Measurements from ENCODE around the gene LRP1B. TPM values are rescaled to one million over a fixed set of nuclear protein-coding genes. Genes with fewer than 3 reads are reported as not detected.

LRP1B gene
- total and polyA plus RNA-seq, 5 experiments from 2014 or later = not detected

DNA sequence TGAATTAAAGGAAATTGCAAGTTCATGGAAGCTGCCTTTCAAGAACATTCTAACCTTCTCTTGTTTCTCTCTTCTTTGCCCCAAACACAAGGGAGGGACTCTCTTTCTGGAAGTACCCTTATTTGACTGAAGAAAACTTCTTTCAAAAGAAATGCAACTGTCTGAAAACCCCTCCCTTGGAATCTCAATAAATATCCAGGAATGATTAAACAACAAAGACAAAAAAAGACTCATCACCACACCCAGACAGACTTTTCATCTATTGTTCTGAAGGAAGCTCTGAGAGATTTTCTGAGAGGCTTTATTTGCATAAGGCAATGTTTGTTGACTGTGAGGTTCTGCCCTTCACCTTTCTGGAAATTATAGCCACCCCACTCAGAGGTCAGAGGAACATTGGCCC lies 1260.9 kb downstream of the LRP1B start:
- DNase-seq (no peak), ATAC-seq (no peak)
- Mint-ChIP-seq H3K9me3 (peaks cover 0 to 19% (median 6%) of the 10 kb centered on the region in 9 donors), H3K36me3 (no peaks in the 10 kb centered on the region), H3K4me3 (no peak overlapping the region), H3K27ac (no peak overlapping the region), H3K27me3 (no peaks in the 10 kb centered on the region), H3K4me1 (no peaks in the 10 kb centered on the region)
- POLR2A ChIA-PET = no interaction called here

DNA sequence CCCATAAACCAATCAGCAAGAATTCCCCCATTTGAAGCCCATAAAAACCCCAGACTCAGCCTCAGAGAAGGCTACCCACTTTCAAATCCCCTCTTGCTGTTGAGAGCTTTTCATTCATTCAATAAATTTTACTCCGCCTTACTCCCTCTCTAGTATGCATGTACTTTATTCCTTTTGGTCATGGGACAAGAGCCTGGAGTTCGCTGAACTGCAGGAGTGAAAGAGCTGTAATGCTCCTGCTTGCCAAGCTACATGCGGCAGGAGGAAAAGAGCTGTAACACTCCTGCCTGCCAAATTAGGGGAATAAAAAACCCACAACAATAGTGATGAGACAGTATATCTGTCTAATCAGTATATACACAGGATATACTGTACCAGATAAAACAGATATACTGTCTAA lies 1261.7 kb downstream of the LRP1B start:
- POLR2A ChIA-PET = no interaction called here
- ATAC-seq (no peak), DNase-seq (no peak)
- no peak overlapping the region for H3K27ac Mint-ChIP-seq
- no peaks in the 10 kb centered on the region for H3K4me1 Mint-ChIP-seq
- H3K36me3 Mint-ChIP-seq = no peaks in the 10 kb centered on the region
- no peak overlapping the region for H3K4me3 Mint-ChIP-seq
- H3K9me3 Mint-ChIP-seq = peaks cover 0 to 19% (median 6%) of the 10 kb centered on the region in 9 donors
- no peaks in the 10 kb centered on the region for H3K27me3 Mint-ChIP-seq

DNA sequence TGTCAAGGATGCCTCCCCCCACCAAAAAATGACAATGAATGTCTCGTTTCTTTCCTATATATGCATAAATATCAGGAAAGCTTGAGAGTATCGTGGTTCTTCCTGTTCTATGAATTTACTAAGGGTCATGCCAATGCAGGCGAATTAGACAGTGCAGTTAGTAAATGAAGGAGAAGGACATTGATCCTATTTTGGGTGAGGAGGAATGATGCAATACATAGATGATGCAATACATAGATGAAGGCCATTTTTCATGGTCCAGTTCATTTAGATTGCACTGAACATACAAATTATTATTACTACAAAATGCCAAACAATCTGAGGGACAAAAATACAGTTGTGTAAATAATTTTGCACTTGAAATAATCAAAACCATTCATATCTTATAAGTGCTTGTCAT lies 1265.0 kb downstream of the LRP1B start:
- POLR2A ChIA-PET = no interaction called here
- H3K4me3 Mint-ChIP-seq = no peak overlapping the region

DNA sequence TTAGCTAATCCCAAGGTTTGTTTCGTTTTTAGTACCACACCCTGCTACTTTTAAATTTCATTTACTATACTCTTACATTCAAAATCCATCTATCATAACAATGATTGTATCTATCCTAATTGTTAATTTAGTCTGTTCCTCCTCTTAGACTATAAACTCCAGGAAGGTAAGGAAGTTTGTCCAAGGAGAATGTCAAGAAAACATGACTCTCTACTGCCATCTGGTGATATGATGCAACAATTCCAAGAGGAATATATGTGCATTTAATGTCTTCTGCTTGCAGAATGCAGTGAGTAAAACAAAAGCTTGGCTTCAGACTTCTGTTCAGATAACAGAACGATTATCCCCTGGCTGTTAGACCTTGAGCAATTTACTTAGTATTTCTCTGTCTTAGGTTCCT lies 1267.1 kb downstream of the LRP1B start:
- Mint-ChIP-seq H3K4me1 (no peaks in the 10 kb centered on the region), H3K9me3 (peaks cover 0 to 20% (median 5%) of the 10 kb centered on the region in 9 donors), H3K27me3 (no peaks in the 10 kb centered on the region), H3K4me3 (no peak overlapping the region), H3K27ac (no peak overlapping the region), H3K36me3 (no peaks in the 10 kb centered on the region)
- no peak for ATAC-seq
- POLR2A ChIA-PET = no interaction called here
- no peak for DNase-seq

More for the DNA sequence above, 1265.0 kb downstream of the LRP1B start:
- DNase-seq (no peak), ATAC-seq (no peak)
- no peaks in the 10 kb centered on the region for H3K27me3 Mint-ChIP-seq
- H3K9me3 Mint-ChIP-seq = peaks cover 0 to 33% (median 6%) of the 10 kb centered on the region in 9 donors
- H3K27ac Mint-ChIP-seq = no peak overlapping the region
- no peaks in the 10 kb centered on the region for H3K36me3 Mint-ChIP-seq
- no peaks in the 10 kb centered on the region for H3K4me1 Mint-ChIP-seq

DNA sequence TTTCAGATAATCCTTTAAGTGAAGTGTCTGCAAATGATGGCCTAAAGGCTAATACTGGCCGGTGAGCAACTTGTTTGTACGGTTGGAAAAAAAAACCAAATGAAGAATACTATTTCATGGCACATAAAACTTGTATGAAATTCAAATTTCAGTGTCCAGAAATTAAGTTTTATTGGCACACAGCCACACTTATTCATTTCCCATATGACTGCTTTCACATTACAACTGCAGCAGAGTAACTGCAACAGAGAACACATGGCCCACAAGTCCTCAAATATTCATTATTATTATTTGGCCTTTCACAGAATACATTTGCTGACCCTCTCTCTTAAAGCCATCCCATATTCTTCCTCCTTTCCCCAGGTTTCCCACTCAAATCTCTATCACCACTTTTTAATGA lies 1268.6 kb downstream of the LRP1B start:
- H3K27me3 Mint-ChIP-seq = no peaks in the 10 kb centered on the region

DNA sequence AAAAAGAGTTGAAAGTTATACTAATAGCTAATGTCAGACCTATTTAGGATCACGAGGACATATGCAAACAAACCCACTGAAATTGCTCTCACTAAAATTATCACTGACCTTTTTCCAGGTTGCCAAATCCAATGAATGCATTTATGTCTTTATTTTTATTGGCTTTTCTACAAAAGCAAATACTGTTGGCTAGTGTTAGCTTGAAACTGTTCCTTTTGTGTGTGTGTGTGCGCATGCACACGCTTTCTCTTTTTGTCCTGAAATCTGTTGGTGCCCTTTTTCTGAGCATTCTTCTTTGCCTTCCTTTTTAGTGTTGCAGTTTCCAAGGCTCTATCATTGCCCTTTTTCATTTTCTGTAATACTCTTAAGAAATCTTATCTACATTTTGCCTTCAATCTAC lies 1269.2 kb downstream of the LRP1B start:
- no peak for ATAC-seq

More for the DNA sequence above, 1268.6 kb downstream of the LRP1B start:
- no peak for DNase-seq
- POLR2A ChIA-PET = no interaction called here
- H3K27ac Mint-ChIP-seq = no peak overlapping the region
- no peak overlapping the region for H3K4me3 Mint-ChIP-seq
- no peaks in the 10 kb centered on the region for H3K36me3 Mint-ChIP-seq
- no peaks in the 10 kb centered on the region for H3K4me1 Mint-ChIP-seq
- ATAC-seq = no peak
- H3K9me3 Mint-ChIP-seq = peaks cover 0 to 13% (median 6%) of the 10 kb centered on the region in 9 donors

DNA sequence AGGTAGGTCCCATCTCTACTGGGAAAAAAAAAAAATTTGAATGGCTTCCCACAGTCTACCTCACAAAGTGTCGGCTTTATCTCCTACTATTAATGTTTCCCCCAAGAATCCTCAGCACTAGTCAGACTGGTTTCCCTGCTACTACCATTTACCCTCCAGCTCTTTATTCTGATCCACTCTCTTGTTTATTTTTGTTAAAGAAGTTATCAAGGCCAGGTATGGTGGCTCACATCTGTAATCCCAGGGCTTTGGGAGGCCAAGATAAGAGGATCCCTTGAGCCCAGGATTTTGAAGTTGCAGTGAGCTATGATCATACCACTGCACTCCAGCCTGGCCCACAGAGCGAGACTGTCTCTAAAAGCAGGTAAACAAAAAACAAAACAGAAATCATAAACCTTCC lies 1275.3 kb downstream of the LRP1B start:
- H3K27me3 Mint-ChIP-seq = no peaks in the 10 kb centered on the region
- ATAC-seq = no peak
- POLR2A ChIA-PET = no interaction called here

More for the DNA sequence above, 1269.2 kb downstream of the LRP1B start:
- H3K4me3 Mint-ChIP-seq = no peak overlapping the region
- DNase-seq = no peak
- H3K27me3 Mint-ChIP-seq = no peaks in the 10 kb centered on the region
- no peaks in the 10 kb centered on the region for H3K36me3 Mint-ChIP-seq
- POLR2A ChIA-PET = no interaction called here
- no peaks in the 10 kb centered on the region for H3K4me1 Mint-ChIP-seq
- peak overlapping the region in 1 of 10 donors; percentile 12 for H3K27ac Mint-ChIP-seq
- peaks cover 0 to 13% (median 5%) of the 10 kb centered on the region in 9 donors for H3K9me3 Mint-ChIP-seq

DNA sequence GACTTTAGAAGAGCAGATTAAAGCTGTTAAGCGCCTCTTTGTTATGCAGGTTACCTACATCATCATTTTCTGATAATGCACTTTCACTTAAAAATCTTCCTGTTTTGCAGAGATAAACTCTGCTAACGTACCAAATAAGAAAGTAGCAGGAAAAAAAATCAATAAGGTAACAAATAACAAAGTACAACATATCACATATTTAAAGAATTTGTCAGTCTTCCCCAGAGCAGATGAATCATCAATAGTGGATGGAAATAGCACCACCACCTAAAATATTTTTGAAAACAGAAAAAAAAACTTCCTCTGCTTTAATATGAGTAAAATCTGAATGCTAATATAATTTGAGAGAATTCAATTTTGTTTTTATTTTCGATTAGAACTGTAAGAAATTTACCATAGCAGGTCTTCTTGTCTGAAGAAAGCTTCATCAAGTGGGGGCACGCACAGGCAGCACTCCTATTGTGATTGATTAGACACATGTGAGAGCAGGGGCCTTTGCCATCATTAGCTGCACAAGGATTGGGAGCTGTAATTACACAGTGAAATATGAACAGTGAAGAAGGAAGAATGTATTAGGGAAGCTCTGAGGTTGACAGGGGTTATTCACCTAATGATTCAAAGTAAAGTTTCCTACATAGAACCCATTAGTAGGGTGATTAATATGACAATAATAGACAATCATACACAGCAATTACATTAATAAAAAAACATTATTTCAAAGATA lies 1279.4 kb downstream of the LRP1B start:
- Mint-ChIP-seq H3K4me1 (no peaks in the 10 kb centered on the region), H3K36me3 (no peaks in the 10 kb centered on the region), H3K27ac (no peak overlapping the region), H3K27me3 (no peaks in the 10 kb centered on the region), H3K9me3 (peaks cover 0 to 22% (median 9%) of the 10 kb centered on the region in 9 donors), H3K4me3 (no peak overlapping the region)
- ATAC-seq = no peak
- POLR2A ChIA-PET = no interaction called here
- no peak for DNase-seq

More for the DNA sequence above, 1275.3 kb downstream of the LRP1B start:
- Mint-ChIP-seq H3K36me3 (no peaks in the 10 kb centered on the region), H3K4me1 (no peaks in the 10 kb centered on the region), H3K9me3 (peaks cover 0 to 17% (median 8%) of the 10 kb centered on the region in 9 donors), H3K4me3 (no peak overlapping the region), H3K27ac (no peak overlapping the region)
- DNase-seq = no peak

DNA sequence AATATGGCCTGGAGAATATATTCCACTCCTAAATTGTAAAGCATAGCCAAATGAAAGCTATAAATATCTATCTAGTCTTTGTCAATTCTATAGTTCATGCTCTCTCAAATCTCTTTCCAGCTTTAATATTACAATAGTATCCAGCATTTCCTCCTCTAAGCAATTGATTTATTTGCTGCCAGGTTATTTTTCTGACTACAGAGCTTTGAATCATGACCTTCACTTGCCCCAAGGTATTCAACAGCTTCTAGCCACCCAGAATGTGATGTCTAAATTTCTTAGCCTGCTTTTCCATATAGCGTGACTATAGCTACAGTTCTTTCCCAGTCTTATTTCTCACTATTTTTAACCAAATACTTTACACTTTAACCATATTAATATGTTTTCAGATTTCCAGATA lies 1287.6 kb downstream of the LRP1B start:
- DNase-seq (no peak), ATAC-seq (no peak)
- Mint-ChIP-seq H3K36me3 (no peaks in the 10 kb centered on the region), H3K27ac (no peak overlapping the region), H3K4me1 (no peaks in the 10 kb centered on the region), H3K9me3 (peaks cover 0 to 14% (median 3%) of the 10 kb centered on the region in 9 donors), H3K4me3 (no peak overlapping the region), H3K27me3 (no peaks in the 10 kb centered on the region)
- POLR2A ChIA-PET = no interaction called here

DNA sequence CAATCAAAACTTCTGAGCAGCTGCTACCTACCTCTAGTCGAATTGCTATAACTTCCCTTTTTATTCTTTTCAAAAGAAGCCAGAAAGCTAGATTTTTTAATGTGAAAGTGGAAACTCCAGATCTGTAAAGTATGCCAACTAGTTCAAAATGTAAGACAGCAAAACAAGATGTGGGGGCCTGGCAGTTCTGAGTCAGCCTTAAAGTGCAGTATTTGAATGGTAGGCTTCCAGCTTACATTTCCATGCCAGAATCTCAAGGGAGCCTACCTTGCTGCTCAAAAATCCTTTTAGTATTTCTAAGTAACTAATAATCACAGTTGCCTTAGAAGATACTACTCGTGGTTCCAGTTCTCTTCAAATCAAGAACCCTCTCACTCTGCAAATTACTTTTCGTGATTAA lies 1288.7 kb downstream of the LRP1B start:
- peaks cover 0 to 11% (median 3%) of the 10 kb centered on the region in 9 donors for H3K9me3 Mint-ChIP-seq
- POLR2A ChIA-PET = no interaction called here
- no peaks in the 10 kb centered on the region for H3K27me3 Mint-ChIP-seq
- no peak for DNase-seq
- no peak overlapping the region for H3K4me3 Mint-ChIP-seq
- H3K4me1 Mint-ChIP-seq = no peaks in the 10 kb centered on the region
- no peak overlapping the region for H3K27ac Mint-ChIP-seq
- ATAC-seq = no peak
- H3K36me3 Mint-ChIP-seq = no peaks in the 10 kb centered on the region

DNA sequence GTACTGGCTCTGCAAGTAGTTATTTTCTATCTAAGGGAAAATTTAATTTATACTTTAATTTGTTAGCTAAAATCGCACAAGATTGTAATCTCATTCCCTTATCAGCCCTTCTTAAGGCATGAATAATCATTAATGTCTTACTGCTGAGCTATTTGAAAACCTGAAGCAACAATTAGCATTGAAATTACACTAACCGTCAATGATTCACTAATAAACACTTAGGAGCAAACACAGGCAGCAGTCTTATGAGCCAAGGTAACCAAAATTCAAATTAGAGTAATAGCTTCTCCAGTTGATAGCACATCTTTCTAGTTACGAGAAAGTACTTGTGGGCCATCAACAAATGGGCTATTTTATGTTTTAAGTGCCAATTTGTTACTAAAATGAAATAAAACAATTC lies 1289.7 kb downstream of the LRP1B start:
- POLR2A ChIA-PET = no interaction called here
- no peak for ATAC-seq
- DNase-seq = no peak
- H3K27me3 Mint-ChIP-seq = no peaks in the 10 kb centered on the region
- H3K9me3 Mint-ChIP-seq = peaks cover 0 to 12% (median 5%) of the 10 kb centered on the region in 9 donors
- H3K4me3 Mint-ChIP-seq = no peak overlapping the region
- H3K36me3 Mint-ChIP-seq = no peaks in the 10 kb centered on the region
- no peaks in the 10 kb centered on the region for H3K4me1 Mint-ChIP-seq
- no peak overlapping the region for H3K27ac Mint-ChIP-seq

DNA sequence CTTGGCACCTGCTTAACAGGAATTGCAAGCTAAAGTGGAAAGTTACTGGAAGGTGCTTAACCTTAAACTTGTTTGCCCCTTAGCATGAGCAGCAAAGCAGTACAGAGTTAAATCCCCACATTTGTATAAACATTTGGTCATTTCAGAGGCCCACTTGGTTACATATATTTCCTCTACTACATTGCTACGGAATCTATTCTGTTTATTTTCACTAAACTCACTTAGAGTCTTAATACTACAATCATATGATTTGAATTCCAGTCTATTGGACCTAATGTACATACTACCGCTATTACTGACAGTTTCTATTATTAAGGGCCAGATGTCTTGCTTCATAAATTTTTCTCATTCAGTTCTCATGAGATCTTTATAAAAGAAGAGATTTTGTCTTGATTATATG lies 1294.0 kb downstream of the LRP1B start:
- Mint-ChIP-seq H3K9me3 (peaks cover 0 to 10% (median 5%) of the 10 kb centered on the region in 9 donors), H3K4me1 (no peaks in the 10 kb centered on the region), H3K27ac (no peak overlapping the region), H3K27me3 (no peaks in the 10 kb centered on the region), H3K4me3 (no peak overlapping the region), H3K36me3 (no peaks in the 10 kb centered on the region)
- DNase-seq (no peak), ATAC-seq (no peak)
- POLR2A ChIA-PET = no interaction called here

DNA sequence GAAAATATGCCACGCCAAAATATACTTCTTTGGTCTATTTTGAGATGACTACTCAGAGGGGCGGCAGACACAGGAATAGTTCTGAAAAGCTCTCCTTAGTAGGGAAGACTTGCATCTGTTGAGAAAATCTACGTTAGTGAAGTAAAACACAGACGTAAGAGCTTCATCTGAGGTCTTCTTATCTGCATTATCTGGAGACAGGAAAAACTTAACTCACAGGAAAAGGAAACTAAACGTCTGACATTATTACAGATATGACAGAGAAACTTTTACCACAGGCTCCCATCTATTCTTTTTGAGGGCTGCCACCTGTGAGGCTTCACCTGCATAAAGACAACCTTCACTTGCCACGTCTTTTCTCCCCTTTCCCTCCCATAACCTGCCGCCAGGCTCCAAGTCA lies 1295.7 kb downstream of the LRP1B start:
- DNase-seq (no peak), ATAC-seq (no peak)
- Mint-ChIP-seq H3K27me3 (no peaks in the 10 kb centered on the region), H3K4me3 (no peak overlapping the region), H3K36me3 (no peaks in the 10 kb centered on the region), H3K4me1 (no peaks in the 10 kb centered on the region), H3K9me3 (peaks cover 0 to 19% (median 8%) of the 10 kb centered on the region in 9 donors), H3K27ac (no peak overlapping the region)
- POLR2A ChIA-PET = no interaction called here

DNA sequence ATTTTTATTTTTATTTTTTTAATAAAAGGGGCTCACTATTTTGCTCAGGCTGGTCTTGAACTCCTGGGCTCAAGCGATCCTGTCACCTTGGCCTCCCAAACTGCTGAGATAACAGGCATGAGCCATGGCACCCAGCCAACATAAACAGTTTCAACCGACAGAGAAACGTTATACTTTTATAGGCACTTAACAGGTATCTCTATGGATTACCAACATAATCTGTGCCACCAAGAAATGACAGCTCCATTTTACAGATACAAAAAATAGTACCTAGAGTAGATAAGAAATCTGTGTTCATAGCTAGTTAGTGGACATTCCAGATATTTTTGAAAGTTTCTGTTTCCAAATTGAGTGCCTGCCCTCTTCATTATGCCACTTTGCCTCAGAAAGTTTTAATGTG lies 1316.7 kb downstream of the LRP1B start:
- Mint-ChIP-seq H3K27ac (no peak overlapping the region), H3K36me3 (no peaks in the 10 kb centered on the region), H3K4me3 (no peak overlapping the region), H3K4me1 (no peaks in the 10 kb centered on the region), H3K9me3 (peaks cover 0 to 12% (median 8%) of the 10 kb centered on the region in 9 donors), H3K27me3 (no peaks in the 10 kb centered on the region)
- DNase-seq = no peak
- POLR2A ChIA-PET = no interaction called here
- ATAC-seq = no peak
